Measurements from ENCODE around the gene SPATS2L.

DNA sequence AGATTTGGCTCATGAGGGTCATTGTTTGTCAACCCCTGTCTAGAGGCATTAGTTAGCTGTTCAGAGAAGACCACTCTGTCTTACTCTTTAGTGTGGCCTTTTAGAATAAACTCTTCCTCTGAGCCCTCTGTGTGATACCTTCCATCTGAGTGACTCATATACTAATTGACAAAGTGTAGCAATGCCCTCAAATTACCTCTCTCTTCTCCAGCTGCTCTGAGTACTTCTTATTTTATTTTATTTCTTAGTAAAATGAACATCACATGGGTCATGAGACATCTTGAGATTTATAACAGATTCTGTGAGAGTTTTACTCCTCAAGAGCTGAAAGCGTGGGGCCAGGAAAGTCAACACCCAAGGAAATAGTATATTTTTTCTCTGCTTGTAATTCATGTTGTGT is 136.0 kb downstream of the SPATS2L start:
- TF ChIP-seq POLR2A (IDR thresholded peaks at IDR 0.05; ENCODE audit: low read depth, low read length) (no peak), TAF1 (IDR thresholded peaks at IDR 0.05; ENCODE audit: borderline replicate concordance, low read depth, low read length) (no peak), POLR2AphosphoS5 (IDR thresholded peaks at IDR 0.05; ENCODE audit: low read depth, low read length) (no peak)

Measured in GM12892 (cell line).